Suppressor macrophage (primary cell): ENCODE results near the gene LHX5.

Experiments
- DNase-seq, 4 experiments: peaks; one replicate each; pipeline ENCODE4 v3.0.0-alpha.2; 2020 to 2022

Gene LHX5

DNA sequence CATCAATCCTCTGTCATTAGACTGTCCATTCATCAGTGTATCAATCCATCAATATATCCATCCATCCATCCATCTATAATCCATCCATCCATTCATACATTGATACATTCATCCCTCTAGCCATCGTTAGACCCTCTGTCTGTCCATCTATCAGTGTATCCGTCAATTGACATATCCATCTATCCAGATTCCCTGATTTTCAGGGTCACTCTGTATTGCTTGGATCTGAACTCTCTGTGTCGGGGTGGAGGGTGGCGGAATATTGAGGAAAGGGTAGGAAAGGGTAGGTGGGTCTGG is 32.4 kb downstream of the LHX5 start:
- DNase-seq: no peak

DNA sequence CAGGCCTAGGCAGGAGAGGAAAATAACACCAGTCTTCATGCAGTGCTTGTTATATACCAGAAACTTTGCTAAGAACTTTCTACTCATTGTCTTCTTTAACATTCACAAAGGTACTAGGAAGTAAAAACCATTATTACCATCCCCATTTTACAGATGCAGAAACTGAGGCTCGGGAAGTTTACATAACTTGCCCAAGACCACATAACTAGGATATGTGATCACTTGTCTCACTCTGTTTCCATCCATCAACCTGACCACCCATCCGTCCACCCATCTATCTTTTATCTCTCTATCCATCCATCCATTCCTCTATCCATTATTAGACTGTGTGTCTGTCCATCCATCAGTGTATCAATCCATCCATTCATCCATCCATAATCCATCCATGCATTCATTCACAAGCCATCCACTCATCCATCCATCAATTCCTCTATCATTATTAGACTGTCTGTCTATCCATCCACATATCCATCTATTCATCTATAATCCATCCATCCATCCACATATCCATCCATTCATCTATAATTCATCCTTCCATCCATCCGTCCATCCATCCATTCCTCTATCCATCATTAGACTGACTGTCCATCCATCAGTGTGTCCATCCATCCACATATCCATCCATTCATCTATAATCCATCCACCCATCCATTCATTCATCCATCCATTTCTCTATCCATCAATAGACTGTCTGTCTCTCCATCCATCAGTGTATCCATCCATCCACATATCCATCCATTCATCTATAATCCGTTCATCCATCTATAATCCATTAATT is 33.0 kb downstream of the LHX5 start:
- DNase-seq: no peak

DNA sequence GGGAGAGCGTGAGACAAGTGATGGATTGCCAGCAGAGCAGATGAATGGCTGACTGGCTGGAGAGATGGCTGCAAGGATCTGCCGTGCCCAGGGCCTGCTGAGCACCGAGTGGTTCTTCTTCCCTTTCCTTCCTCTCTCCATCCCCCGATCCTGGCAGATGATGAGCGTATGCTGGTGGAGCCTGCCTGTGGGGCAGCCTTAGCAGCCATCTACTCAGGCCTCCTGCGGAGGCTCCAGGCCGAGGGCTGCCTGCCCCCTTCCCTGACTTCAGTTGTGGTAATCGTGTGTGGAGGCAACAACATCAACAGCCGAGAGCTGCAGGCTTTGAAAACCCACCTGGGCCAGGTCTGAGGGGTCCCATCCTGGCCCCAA is 34.0 kb downstream of the LHX5 start:
- DNase-seq: no peak

DNA sequence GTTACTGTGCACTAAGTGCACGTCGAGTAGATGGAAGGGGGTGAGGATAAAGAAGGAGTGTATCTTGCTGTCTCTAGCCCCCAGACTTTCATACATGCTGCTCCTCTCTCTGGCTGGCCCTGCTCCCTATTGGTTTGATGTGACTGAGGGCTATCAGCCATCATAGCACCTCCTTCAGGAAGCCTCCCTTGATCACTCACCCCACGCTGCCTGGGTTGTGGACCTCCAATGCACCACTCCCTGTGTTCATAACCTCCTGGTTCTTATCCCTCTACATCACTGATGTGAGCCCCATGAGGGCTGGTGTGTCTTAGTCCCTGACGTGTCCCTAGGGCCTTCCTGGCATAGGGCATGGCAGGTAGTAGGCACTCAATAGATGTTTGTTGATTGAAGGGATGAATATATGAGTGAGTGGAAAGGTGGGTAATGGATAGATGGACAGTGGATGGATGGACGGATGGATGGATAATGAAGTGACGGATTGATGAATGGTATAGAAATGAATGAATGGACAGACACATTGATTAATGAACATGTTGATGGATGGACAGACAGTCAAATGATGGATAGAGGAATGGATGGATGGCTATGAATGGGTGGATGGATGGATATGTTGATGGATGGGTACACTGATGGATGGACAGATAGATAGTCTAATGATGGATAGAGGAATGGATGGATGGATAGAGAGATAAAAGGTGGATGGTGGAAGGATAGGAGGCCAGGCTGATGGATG is 34.5 kb downstream of the LHX5 start:
- no peak for DNase-seq

DNA sequence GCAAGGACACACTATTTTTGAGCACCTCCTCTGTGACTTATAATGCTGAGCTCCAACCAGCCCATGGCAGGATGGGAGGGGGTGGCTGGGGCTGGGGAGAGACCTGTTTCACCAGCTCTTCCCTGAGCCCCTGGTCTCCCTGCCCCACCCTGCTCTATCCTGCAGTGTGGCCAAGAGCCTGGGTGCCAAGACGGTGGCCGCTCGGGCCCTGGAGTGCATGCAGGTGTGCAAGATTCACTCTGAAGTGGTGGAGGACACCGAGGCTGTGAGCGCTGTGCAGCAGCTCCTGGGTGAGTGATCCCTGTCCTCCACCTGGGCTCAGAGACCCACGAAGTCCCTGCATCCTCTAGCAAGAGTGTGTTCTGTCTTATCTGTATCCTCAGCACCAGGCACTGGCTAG is 35.1 kb downstream of the LHX5 start:
- no peak for DNase-seq

DNA sequence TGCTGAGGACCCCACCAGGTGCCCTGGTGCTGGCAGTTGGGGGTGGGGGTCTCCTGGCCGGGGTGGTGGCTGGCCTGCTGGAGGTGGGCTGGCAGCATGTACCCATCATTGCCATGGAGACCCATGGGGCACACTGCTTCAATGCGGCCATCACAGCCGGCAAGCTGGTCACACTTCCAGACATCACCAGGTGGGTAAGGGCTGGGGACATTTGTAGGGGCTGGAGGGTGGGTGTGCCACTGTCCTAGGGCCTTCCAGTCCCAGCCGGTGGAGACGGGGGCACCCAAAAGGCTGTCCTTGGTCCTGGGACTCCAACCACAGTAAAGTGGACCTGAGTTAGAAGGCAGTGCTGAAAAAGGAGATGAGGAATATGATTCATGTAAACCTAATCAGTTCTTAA is 36.3 kb downstream of the LHX5 start:
- no peak for DNase-seq

DNA sequence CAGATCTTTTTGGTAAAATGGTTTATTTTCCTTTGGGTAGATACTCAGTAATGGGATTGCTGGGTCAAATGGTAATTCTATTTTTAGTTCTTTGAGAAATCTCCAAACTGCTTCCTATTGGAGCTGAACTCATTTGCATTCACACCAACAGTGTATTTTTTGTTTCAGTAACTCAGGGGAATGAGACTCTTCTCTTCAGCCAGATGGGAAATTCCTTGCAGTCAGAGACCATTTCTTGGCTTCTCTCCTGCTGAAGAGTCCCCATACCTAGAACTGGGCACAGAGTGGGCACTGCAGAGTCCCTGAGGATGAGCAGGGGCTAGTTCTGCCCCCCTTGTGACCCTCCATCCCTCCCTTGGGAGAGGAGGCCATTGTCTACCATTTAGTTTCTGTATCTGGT is 38.7 kb downstream of the LHX5 start:
- no peak for DNase-seq

DNA sequence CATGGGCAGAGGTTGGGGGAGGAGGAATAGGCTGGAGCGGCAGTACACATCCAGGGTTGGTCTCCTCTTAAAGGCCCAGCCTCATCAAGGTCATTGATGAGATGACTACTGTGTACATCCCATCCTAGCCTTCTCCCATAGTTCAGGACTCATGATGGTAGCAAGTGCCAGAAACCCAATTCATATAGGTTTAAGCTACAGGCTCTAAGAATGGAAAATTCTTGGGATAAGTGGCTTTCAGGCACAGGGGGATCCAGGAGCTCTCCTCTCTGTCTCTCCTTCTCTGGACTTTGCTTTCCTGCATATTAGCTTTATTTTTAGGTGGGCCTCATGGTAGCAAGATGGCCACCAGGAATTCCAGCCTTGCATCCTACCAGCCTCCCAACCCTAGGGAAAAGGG is 43.2 kb downstream of the LHX5 start:
- no peak for DNase-seq

DNA sequence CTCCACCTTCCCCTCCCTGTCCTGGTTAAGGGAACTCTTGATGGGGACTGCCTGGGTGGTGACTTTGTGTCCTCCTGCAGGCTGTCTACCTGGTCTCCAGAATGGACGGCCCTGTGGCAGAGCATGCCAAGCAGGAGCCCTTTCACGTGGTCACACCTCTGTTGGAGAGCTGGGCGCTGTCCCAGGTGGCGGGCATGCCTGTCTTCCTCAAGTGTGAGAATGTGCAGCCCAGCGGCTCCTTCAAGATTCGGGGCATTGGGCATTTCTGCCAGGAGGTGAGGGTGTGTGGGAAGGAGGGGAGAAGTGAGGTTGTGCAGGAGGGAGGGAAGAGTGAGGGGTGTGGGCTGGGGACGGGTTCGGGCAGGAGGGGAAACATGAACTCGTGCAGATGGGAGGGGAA is 43.8 kb downstream of the LHX5 start:
- DNase-seq: no peak

DNA sequence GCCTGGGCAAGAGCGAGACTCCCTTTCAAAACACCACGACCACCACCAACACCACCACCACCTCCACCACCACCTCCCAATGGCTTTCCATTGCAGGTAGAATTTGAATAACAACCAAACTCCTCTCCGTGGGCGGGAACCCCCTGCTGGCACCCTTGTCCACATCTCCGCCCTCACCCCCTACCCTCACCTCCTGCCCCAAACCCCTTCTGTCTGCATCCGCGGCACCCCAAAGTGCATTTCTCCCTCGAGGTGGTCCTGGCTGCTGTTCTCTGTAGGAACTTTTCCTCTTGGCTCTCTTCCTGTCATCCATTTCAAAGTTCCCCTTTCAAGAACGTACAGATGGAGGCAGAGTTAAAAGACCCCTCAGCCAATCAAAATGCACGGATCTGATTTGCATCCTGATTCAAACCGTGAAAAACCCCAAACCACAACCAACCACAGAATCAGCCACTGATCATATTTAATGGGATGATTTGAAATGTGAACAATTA is 45.7 kb downstream of the LHX5 start:
- no peak for DNase-seq

DNA sequence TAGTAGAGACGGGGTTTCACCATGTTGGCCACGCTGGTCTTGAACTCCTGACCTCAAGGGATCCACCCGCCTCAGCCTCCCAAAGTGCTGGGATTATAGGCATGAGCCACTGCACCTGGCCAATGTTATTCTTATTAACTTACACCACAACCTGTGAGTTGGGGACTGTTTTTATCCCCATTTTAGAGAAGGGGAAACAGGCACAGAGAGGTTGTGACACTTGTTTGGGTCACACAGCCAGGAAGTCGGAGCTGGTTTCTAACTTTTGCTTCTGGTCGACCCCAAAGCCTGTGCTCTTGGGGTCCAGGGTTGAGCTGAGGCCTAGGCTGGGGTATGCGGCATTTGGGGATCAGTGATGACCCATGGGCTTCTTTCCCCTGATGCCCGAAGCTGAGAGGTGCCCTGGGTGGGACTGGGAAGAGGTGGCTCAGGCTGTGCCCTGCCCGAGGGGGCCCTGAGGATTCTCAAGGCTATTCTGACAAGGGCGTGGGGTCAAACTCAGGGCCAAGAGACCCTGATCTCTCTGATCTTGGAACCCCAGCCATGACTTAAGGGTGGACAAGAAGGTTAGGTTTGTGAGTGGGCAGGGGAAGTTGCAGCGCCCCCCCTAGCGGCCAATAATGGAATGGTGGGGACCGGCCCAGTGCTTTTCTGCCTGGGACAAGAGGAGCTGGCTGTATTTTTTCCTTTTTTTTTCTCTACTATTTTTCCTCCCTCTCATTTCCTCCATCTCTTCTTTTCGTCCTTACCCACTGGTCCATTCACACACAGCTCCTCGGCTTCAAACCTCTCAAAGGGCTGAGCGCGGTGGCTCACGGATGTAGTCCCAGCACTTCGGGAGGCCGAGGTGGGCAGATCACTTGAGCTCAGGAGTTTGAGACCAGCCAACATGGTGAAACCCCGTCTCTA is 46.5 kb downstream of the LHX5 start:
- DNase-seq: peak; percentile 72 to 84 (median 82)

DNA sequence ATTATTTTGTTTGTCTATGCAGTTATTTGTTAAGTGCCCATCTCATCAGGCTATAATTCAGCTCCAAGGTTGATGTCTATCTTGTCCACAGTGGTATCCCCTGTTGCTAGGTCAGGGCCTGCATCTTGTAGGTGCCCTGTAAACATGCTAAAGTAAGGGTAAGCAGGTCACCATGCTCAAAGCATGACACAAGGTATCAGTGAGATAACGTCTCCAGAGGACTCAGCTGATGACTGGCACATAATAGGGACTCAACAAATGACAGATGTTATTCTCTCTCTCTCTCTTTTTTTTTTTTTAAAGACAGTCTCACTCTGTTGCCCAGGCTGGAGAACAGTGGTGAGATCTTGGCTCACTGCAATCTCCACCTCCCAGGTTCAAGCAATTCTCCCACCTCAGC is 47.2 kb downstream of the LHX5 start:
- peak in 1 of 4 experiments; percentile 17 for DNase-seq

DNA sequence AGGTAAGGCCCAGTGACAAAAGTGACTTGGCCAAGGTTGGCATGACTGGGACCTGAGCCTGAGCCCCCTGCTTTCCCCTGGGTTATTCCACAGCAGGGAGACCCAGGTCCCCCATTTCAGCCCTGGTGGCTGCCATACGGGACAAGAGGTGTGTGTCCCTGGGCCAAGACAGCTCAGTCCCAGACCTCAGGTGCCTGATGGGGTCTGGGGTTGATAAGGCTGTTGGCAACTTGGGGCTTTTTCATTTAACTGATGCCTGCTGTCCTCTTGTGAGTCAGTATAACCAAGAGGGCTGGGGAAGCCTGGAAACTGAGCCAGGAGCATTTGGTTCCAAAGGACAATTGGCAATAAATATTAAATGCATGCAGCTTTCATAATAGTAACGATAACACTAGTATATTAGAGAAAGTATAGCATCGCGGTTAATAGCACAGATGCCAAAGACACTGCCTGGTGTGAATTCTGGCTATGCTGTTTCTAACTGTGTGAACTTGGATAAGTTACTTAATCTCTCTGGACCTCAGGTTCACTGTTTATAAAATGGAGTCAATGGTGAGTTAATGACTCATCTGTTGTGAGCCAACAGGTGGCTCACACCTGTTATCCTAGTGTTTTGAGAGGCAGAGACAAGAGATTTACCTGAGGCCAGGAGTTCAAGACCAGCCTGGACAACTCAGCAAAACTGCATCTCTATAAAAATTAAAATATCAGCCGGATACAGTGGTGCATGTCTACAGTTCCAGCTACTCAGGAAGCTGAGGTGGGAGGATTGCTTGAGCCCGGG is 48.6 kb downstream of the LHX5 start:
- DNase-seq: peak in 2 of 4 experiments; percentile 16 to 27

DNA sequence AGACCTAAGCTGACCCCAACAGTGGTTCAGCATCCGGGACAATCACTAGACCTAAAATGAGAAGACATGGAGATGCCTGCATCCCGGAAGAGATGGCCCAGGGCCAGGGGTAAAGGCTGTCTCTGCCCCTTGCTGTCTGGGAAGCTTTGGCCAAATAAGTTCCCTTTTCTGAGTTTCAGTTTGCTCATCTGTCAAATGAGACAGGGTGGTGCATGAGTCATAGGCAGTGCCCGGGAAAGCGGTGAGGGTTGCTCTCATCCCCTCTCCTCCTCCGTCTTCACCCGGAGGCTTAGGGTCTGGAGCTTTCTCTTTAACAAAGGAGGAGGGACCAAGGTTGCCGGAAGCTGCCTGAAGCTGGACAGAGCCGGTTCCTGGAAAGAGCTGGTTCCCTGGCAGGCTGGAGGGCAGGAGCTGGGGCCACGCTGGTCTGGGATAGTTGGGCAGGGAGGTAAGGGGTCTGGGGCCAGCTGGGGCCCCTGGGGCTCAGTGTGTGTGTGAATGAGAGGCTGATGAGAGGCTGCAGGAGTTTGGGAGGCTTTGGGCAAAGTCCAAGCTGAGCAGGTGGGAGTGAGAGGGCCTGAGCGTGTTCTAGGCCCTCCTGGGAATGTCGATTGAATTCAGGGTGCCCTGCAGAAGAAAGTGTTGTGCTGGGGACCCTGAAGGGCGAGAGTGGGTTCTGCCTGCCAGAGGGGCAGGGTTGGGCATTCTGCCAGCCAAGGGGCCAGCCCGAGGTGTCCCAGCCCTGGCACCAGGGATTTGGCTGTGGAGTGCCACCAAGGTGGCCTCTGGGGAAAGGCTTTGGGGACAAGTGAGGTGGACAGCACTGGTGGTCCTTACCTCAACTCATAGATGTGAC is 49.4 kb downstream of the LHX5 start, which contains the start of gene SDSL:
Gene SDSL, plus strand, starts transcription at position 351 of the 856 bp plus-strand sequence. CDS start 5,603 bp downstream, outside the sequence.
- DNase-seq: peak; percentile 95 to 99 (median 97)

DNA sequence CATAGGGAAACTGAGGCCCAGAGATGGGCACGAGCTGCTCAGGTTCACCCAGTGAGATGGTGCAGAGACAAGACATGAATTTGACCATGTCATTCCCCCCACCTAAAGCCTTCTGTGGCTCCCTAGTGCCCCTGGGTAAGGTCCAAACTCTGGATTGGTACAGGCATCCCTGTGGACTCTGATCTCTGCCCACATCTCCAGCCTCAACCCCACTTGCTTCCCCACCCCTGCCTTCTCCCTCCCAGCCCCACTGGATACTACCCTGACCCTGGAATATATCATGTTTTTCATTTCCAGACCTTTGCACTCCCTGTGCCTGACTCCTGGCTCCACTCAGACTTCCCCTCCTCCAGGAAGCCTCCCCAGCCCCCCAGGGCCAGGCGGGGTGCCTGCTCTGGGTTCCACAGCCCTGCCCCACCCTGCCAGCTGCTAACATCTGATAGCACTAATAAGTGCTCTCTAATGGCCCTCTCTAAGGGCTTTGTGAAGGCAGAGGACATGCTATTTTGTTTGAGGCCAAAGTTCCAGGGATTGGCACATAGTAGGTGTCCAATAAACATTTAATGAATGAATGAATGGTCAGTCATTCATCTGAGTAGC is 50.6 kb downstream of the LHX5 start:
- peak in 1 of 4 experiments; percentile 29 for DNase-seq

DNA sequence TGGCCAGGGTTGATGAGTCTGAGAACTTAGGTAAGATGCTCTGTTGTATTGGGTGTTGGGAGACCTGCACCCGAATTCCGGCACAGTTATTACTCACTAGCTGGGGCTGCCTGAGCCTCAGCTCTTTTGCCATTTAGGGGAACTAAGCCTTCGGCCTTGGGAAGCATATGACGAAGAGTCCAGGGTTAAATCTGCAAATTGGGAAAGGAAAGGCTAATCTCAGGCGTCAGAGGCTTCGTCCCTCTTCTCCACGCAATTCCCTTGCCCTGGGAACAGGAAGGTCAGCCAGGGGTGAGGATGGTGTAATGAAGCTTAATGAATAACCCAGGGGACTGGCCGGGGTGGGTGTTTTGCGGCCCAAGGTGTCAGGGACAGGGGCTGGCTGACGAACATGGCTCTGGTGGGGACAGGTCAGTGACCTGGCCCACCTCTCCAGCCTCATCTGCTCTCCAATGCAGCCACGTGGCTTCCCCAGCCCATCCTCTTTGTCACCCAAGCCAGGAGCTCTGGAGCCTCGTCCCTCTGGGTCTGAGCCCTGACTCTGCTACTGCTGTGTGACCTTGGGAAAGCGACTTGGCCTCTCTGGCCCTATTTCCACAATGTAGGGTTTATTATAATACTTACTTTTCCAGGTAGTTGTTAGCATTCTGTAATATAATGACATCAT is 53.3 kb downstream of the LHX5 start:
- peak; percentile 93 to 98 (median 94) for DNase-seq

DNA sequence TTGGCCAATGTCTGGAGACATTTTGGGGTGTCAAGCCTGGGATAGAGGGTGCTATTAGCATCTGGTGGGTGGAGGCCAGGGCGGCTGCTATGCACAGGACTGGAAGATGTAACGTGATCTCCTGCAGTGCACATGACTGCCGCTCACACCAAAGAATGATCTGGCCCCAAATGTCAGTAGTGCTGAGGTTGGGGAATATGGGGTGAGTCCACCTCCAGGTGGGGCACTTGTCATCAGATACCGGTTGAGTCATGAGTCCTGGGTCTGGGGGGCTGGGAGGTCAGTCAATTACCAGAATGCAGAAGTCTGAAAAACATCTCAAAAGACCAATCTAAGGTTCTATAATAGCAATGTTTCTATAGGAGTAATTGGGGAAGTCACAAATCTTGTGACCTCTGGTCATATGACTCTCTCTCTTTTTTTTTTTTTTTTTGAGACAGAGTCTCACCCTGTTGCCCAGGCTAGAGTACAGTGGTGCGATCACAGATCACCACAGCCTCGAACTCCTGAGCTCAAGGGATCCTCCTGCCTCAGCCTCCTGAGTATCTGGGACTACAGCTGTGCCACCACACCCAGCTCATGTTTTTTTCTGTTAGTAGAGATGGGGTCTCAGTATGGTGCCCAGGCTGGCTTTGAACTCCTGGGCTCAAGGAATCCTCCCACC is 55.4 kb downstream of the LHX5 start:
- DNase-seq: peak; percentile 93 to 98 (median 94)

DNA sequence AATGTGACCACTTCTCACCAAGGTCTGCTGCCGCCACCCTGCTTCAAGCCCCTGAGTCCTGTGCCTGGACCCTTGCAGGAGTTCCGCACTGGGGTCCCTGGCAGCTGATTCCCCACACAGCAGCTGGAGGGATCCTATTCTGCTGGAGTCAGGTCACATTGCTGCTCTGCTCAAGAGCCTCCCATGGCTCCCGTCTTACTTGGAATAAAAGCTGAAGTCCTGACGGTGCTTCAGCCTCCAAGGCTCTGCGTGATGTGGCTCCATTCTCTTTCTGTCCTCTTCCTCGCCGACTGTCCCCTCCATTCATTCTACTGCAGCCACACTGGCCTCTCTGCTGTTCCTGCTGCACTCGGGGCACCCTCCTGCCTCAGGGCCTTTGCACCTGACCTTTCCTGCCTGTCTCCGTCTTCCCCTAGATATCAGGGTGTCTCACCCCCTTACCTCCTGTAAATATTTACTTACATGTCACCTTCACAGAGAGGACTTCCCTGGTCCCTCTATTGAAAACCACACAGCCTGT is 57.1 kb downstream of the LHX5 start:
- DNase-seq: no peak

DNA sequence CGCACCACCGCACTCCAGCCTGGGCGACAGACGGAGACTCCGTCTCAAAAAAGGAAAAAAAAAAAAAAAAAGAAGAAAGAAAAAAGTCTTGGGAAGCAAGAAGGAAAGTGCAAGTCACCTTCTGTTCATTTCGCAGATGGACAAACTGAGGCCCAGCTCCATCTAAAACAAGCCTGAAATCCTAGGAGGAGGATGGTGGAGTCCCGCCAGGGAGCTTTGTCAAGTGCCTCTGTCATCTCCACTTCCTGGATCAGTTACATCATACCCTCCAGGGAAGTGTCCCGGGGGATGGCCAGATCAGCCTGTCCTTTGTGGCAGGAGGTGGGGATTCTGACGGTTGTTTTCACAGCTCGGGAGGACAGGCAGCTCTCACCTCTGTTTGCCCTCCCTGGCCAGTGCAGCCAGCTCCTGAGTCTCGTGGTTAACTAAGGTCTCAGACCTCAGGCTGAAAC is 58.2 kb downstream of the LHX5 start:
- peak; percentile 70 to 84 (median 82) for DNase-seq
